ENCODE data around the gene SHISA6.
"Not testable (repeated sequence)": the region's sequence is repeated elsewhere in the genome, so short reads cannot be mapped to it uniquely, and the experiment has no call there.

Gene SHISA6

GRCh38 chr17:11267999-11268575, 27.1 kb downstream of the SHISA6 start:
- DNase-seq (ENCODE audit: low read depth): no peak

- no peak for DNase-seq (ENCODE audit: low read depth)
These were observed 28.2 kb downstream of the SHISA6 start for GRCh38 chr17:11269210-11269609.

- DNase-seq (ENCODE audit: low read depth): no peak
These were observed 31.2 kb downstream of the SHISA6 start for GRCh38 chr17:11272191-11272590.

GRCh38 chr17:11273596-11273995, 32.6 kb downstream of the SHISA6 start:
- no peak for DNase-seq (ENCODE audit: low read depth)

- no peak for DNase-seq (ENCODE audit: low read depth)
These were observed 33.1 kb downstream of the SHISA6 start for GRCh38 chr17:11274106-11274505.

- no peak for DNase-seq (ENCODE audit: low read depth)
These were observed 35.5 kb downstream of the SHISA6 start for GRCh38 chr17:11276486-11276885.

- DNase-seq (ENCODE audit: low read depth): no peak
These were observed 37.4 kb downstream of the SHISA6 start for GRCh38 chr17:11278186-11278991.

- no peak for DNase-seq (ENCODE audit: low read depth)
These were observed 37.9 kb downstream of the SHISA6 start for GRCh38 chr17:11278992-11279270.

DNA sequence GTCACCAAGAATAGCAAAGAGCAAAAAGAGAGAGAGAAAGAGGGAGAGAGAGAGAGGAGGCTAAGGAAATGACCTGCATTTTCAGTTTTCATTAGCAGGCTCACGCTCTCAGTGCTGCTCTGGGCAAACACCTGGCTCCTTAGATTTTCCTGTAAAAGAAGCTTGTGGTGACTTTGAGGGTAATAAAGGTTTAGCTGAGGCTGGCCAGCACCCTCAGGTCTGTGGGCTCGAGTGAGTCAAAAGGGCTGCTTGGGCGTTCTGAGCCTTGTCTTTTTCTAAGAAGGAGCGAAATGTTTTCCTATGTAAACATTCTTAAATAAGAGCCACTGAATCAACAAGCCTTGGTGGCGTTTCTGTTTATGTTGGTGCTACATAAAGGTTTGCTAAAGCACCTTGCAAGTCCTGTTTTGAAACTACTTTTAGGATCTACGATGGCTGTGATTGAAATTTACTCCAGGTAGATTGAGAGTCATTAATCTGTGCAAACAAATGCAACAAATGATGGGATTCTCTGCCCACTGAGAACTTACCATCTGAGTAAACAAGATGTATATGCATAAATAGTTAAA, 38.8 kb downstream of the SHISA6 start:
- DNase-seq (ENCODE audit: low read depth): no peak

- no peak for DNase-seq (ENCODE audit: low read depth)
These were observed 41.6 kb downstream of the SHISA6 start for GRCh38 chr17:11282586-11282985.

GRCh38 chr17:11284811-11285210, 43.8 kb downstream of the SHISA6 start:
- no peak for DNase-seq (ENCODE audit: low read depth)

DNA sequence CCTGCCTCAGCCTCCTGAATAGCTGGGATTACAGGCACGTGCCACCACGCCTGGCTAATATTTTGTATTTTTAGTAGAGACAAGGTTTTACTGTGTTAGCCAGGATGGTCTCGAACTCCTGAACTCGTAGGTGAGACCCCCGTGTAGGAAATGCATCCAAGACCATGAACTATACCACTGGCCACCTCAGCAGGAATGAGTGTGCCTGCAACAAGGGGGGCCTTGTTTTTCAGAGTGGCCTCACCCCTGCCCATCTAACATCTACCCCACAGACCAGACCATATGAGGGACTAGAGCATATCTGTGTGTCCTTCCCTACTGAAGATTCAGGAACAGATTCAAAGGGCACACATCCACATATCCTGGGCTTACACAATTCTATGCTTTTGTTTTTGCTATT, 44.9 kb downstream of the SHISA6 start:
- DNase-seq (ENCODE audit: low read depth): no peak

GRCh38 chr17:11287791-11288190, 46.8 kb downstream of the SHISA6 start:
- no peak for DNase-seq (ENCODE audit: low read depth)

DNA sequence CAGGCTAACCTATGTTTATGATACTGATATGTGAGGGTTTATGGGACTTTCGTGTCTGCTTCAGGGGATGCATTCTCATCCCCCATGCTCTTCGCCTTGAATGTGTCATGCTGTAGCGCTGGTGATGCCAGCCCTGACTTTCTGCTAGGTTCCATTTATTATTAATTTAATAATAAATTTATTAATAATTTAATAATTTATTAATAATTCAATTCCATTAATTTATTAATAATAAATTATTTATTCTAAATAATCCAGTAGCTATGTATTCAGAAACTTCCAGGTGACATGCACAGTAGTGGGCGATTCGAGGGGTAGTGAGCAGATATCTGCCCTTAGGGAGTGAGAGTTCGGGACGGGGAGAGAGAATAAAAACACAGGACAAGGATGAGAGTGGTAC, 49.8 kb downstream of the SHISA6 start:
- DNase-seq (ENCODE audit: low read depth): no peak

DNA sequence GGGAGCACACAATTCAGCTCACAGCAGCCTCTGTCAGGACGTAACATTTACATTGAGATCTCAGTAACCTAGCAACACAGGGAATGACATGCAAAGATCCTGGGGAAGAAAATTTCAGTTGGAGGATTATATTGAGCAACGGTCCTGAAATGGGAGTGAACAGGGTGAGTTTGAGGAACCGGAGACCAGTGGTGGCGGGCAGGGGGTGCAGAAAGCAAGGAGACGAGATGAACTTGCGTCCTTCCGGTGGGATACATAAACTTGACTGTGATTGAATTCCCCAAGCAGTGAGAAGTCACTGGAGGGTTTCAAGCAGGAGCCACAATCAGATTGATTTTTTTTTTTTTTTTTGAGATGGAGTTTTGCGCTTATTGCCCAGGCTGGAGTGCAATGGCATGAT, 51.5 kb downstream of the SHISA6 start:
- no peak for DNase-seq (ENCODE audit: low read depth)

DNA sequence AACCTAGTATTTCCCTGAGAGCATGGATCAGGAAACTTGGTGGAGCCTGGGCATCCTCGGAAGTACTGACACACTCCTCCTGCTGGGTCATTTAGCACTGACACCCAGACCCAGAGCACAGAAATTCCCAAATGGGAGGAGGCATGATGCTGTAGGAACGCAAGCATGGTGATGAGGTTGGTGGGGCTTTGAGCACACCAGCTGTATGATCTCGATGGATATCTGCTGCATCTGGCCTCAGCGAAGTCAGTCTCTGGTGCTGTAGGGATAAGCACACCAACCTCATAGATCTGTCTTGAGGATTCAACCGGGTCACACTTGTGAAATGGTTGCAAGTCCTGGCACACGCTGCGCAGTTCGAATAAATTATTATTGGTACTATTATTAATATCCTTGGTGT, 52.5 kb downstream of the SHISA6 start:
- no peak for DNase-seq (ENCODE audit: low read depth)

GRCh38 chr17:11294826-11295225, 53.8 kb downstream of the SHISA6 start:
- no peak for DNase-seq (ENCODE audit: low read depth)

- no peak for DNase-seq (ENCODE audit: low read depth)
These were observed 56.0 kb downstream of the SHISA6 start for GRCh38 chr17:11296994-11297393.

- DNase-seq (ENCODE audit: low read depth): no peak
These were observed 57.4 kb downstream of the SHISA6 start for GRCh38 chr17:11298401-11298800.

- no peak for DNase-seq (ENCODE audit: low read depth)
These were observed 59.2 kb downstream of the SHISA6 start for GRCh38 chr17:11300201-11300600.

DNA sequence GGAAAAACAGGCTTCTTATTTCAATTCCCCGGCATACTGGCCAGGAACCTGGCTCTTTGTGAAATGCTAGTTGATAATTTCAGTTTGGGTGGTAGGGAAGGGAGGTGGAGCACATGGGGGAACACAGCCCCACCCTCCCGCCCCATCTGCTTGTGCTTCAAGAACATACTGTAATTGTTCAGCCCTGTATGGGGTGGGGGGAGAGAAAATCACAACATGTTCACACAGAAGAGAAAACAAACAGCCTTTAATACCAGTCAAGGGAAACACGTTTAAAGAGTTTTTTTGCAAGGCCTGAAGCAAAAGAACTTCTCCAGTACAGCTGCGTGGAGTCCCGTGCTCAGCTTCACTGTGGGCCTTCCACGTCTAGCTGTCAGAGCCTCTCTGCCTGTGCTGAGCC, 59.7 kb downstream of the SHISA6 start:
- DNase-seq (ENCODE audit: low read depth): no peak

GRCh38 chr17:11301874-11302273, 60.9 kb downstream of the SHISA6 start:
- not testable (repeated sequence) for DNase-seq (ENCODE audit: low read depth)

DNA sequence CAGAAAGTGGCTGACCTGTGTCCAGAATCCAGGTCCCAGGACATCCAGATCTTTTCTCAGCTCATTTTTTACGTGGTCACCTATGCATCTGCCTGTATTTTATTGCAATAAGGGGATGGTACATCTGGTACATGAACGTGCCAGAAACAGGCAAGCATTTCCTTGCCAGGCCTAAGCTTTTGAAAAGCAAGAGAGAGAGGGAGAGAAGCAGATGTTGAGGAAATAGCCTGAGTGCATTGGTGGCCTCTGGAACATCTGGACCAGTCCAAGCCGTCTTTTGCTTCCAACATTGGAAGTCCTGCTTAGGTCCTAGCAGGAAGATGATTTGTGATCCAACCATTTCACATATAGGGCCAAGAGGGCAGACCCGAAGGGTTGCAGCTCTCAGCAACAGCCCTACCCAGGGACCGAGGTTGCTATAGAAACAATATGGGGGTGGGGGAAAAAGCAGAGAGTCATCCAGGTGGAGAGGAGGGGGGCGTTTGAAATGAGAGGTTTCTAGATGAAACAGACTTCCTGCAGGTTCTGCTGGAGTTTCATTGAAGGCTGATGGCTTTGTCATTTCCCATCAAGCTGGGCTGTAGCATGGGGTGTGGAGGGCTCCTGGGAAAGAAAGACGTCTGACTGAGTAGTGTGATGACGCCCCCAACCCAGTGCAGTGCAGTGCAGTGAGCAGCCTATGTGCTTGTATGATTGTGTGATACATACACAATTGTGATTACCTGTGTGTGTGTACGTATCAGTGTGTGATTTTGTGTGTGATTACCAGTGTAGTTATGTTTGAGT, 61.6 kb downstream of the SHISA6 start:
- no peak for DNase-seq (ENCODE audit: low read depth)
